A673 (cell line): ENCODE data around the gene GPC1.

Experiments
- EZH2 ChIP-seq: fragments of 200-600 bp; sonication (generic); IDR thresholded peaks from 2 replicates; pipeline ENCODE4 v1.6.1; 2017; ENCODE audit warnings: borderline replicate concordance, low read depth, mild to moderate bottlenecking, mixed read lengths, antibody characterized with exemption, low read length; ENCODE audit not compliant: poor library complexity, severe bottlenecking
- TF ChIP-seq, protein P1 (sequence below): fragments of 300-800, 200-600 bp; sonication (generic); conservative IDR thresholded peaks from 2 replicates; pipeline ENCODE4 v1.5.1; 2017; ENCODE audit warnings: low read depth, mild to moderate bottlenecking, antibody characterized with exemption, low read length, moderate library complexity, mixed read lengths

DNA sequence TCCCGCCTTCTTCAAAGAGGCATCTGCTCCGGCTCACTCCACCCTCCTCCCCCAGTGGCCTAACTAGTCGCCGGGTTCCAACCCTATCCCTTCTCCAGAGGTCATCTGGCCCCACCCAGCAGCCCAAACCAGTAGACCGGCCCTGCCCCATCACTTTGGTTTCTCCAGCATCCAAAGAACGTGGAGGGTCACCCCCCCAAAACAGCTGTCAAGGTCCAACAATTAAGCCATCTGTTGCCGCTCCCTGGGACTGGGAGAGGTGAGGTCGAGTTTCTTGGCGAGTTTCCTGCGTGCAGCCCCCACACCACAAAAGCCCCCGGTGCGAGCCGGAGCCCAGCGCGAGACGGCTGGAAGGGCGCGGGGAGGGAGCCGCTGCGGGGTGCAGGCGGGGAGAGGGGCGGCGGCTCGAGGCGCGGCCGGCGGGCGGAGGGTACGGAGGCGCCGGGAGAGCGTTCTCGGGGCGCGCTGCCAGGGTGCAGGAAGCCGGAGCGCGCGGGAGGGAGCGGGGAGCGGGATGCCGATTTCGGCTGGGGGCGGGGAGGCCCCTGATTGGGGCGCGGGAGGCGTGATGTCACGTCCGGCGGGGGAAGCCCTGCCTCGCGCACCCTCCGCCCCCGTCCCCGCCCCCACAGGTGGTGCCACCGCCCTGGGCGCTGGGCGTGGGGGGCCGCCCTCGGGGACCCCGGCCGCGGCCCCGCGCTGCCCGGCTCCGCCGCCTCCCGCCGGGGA is 571 bp upstream of the GPC1 start:
- TF ChIP-seq, protein P1, sequence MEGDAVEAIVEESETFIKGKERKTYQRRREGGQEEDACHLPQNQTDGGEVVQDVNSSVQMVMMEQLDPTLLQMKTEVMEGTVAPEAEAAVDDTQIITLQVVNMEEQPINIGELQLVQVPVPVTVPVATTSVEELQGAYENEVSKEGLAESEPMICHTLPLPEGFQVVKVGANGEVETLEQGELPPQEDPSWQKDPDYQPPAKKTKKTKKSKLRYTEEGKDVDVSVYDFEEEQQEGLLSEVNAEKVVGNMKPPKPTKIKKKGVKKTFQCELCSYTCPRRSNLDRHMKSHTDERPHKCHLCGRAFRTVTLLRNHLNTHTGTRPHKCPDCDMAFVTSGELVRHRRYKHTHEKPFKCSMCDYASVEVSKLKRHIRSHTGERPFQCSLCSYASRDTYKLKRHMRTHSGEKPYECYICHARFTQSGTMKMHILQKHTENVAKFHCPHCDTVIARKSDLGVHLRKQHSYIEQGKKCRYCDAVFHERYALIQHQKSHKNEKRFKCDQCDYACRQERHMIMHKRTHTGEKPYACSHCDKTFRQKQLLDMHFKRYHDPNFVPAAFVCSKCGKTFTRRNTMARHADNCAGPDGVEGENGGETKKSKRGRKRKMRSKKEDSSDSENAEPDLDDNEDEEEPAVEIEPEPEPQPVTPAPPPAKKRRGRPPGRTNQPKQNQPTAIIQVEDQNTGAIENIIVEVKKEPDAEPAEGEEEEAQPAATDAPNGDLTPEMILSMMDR = no peak
- no peak for TF ChIP-seq EZH2
